ENCODE measurements around the gene RENBP.

- TF ChIP-seq CTCF (IDR thresholded peaks at IDR 0.05) = no peak
- TF ChIP-seq POLR2AphosphoS5 (IDR thresholded peaks at IDR 0.05; ENCODE audit: insufficient read depth in 1 of 2, low read depth in 1 of 2) = no peak
- no peak for TF ChIP-seq POLR2A (IDR thresholded peaks at IDR 0.05)
These were observed 4.9 kb downstream of the RENBP start for GRCh38 chrX:153939573-153939972.
